GM23338 (cell line): ENCODE measurements around the gene SSH2. TPM values are rescaled to one million over a fixed set of nuclear protein-coding genes. Genes with fewer than 3 reads are reported as not detected.
"Not testable (repeated sequence)": the region's sequence is repeated elsewhere in the genome, so short reads cannot be mapped to it uniquely, and the experiment has no call there.

Source experiments
- ATAC-seq: fragments of 200-7000 bp; cut with Tn5 transposase; 3 replicates; pipeline ENCODE4 v1.9.1; 2020
- DNase-seq: peaks from one replicate; pipeline ENCODE4 v3.0.0-alpha.2; 2015; ENCODE audit warnings: low spot score
- H2AFZ ChIP-seq: fragments of 200-600 bp; sonication (generic); 2 replicates; pipeline ENCODE4 v1.8.0; 2016; ENCODE audit warnings: antibody characterized with exemption, mild to moderate bottlenecking, moderate library complexity
- H3F3A ChIP-seq: fragments of 200-600 bp; sonication (generic); replicated peaks from 2 replicates; pipeline ENCODE4 v1.8.0; 2017; ENCODE audit warnings: antibody characterized with exemption, mixed run types, low read depth
- H3K27ac ChIP-seq: fragments of 200-600 bp; sonication (generic); 2 replicates; pipeline ENCODE4 v1.6.1; 2016; ENCODE audit warnings: low read depth
- H3K27me3 ChIP-seq: fragments of 200-600 bp; sonication (generic); 2 replicates; pipeline ENCODE4 v1.8.0; 2016; ENCODE audit warnings: mild to moderate bottlenecking, mixed run types, moderate library complexity; ENCODE audit not compliant: insufficient read depth
- H3K36me3 ChIP-seq: fragments of 200-600 bp; sonication (generic); 2 replicates; pipeline ENCODE4 v1.8.0; 2016; ENCODE audit warnings: mild to moderate bottlenecking; ENCODE audit not compliant: insufficient read depth
- H3K4me1 ChIP-seq: fragments of 200-600 bp; sonication (generic); 2 replicates; pipeline ENCODE4 v1.8.0; 2016; ENCODE audit warnings: mild to moderate bottlenecking, moderate library complexity; ENCODE audit not compliant: insufficient read depth
- H3K4me2 ChIP-seq: fragments of 200-600 bp; sonication (generic); 2 replicates; pipeline ENCODE4 v1.7.1; 2017; ENCODE audit warnings: mixed run types
- H3K4me3 ChIP-seq: fragments of 200-600 bp; sonication (generic); 2 replicates; pipeline ENCODE4 v1.6.1; 2016; ENCODE audit warnings: mixed run types
- H3K79me2 ChIP-seq: fragments of 200-600 bp; sonication (generic); replicated peaks from 2 replicates; pipeline ENCODE4 v1.8.0; 2017; ENCODE audit warnings: mild to moderate bottlenecking; ENCODE audit not compliant: insufficient read depth
- H3K9me2 ChIP-seq: fragments of 200-600 bp; sonication (generic); 2 replicates; pipeline ENCODE4 v1.8.0; 2017; ENCODE audit not compliant: insufficient read depth
- H4K20me1 ChIP-seq: fragments of 200-600 bp; sonication (generic); replicated peaks from 2 replicates; pipeline ENCODE4 v1.8.0; 2017; ENCODE audit warnings: mild to moderate bottlenecking; ENCODE audit not compliant: insufficient read depth
- H3K27ac Mint-ChIP-seq: 2 replicates; pipeline ENCODE4 v1.8.0; 2020; ENCODE audit warnings: inconsistent platforms, mild to moderate bottlenecking, moderate library complexity, mixed read lengths
- H3K27me3 Mint-ChIP-seq: 3 replicates; pipeline ENCODE4 v1.8.0; 2022; ENCODE audit warnings: low read depth, mild to moderate bottlenecking, moderate library complexity, mixed read lengths, inconsistent platforms; ENCODE audit not compliant: insufficient read depth, poor library complexity
- H3K36me3 Mint-ChIP-seq: 3 replicates; pipeline ENCODE4 v1.8.0; 2021; ENCODE audit warnings: low read depth, mild to moderate bottlenecking, inconsistent platforms, moderate library complexity, mixed read lengths
- H3K4me1 Mint-ChIP-seq: 3 replicates; pipeline ENCODE4 v1.8.0; 2020; ENCODE audit warnings: mild to moderate bottlenecking, inconsistent platforms, mixed read lengths
- H3K4me3 Mint-ChIP-seq: 3 replicates; pipeline ENCODE4 v1.8.0; 2021; ENCODE audit warnings: moderate library complexity, mild to moderate bottlenecking, inconsistent platforms, mixed read lengths
- H3K9me3 Mint-ChIP-seq: 3 replicates; pipeline ENCODE4 v1.8.0; 2020; ENCODE audit warnings: moderate library complexity, mild to moderate bottlenecking, inconsistent platforms, mixed read lengths
- CREB1 ChIP-seq: fragments of 250-450 bp; sonication (Bioruptor Pico); IDR thresholded peaks from 2 replicates; pipeline ENCODE4 v1.5.0; 2020; ENCODE audit warnings: low read depth, mild to moderate bottlenecking, moderate library complexity
- CTCF ChIP-seq, 2 experiments: fragments of 200-600 bp in 1 of 2; sonication (generic) in 1 of 2; conservative IDR thresholded peaks; 2 replicates each; pipeline versions ENCODE4 v1.5.1 to v1.6.1; 2016 to 2017; ENCODE audit warnings: antibody characterized with exemption in 2 of 2, low read depth in 2 of 2, mild to moderate bottlenecking in 2 of 2, moderate library complexity in 1 of 2
- EZH2 ChIP-seq: fragments of 200-600 bp; sonication (generic); IDR thresholded peaks from one replicate; pipeline ENCODE4 v1.8.0; 2017; ENCODE audit warnings: antibody characterized with exemption, mild to moderate bottlenecking, low read depth; ENCODE audit not compliant: unreplicated experiment
- EZH2phosphoT487 ChIP-seq: fragments of 200-600 bp; sonication (generic); IDR thresholded peaks from one replicate; pipeline ENCODE4 v1.8.1; 2018; ENCODE audit warnings: antibody characterized with exemption; ENCODE audit not compliant: unreplicated experiment
- STAT1 ChIP-seq: IDR thresholded peaks from one replicate; pipeline ENCODE4 v1.6.1; 2016; ENCODE audit warnings: antibody characterized with exemption; ENCODE audit not compliant: unreplicated experiment
- ZNF331 ChIP-seq: fragments of 250-450 bp; sonication (Bioruptor Pico); IDR thresholded peaks from 2 replicates; pipeline ENCODE4 v1.5.0; 2020; ENCODE audit warnings: low read depth, mild to moderate bottlenecking, moderate library complexity
- ZNF462 ChIP-seq: fragments of 250-450 bp; sonication (Bioruptor Pico); IDR thresholded peaks from 2 replicates; pipeline ENCODE4 v1.5.0; 2020; ENCODE audit warnings: mild to moderate bottlenecking, moderate library complexity
- polyA plus RNA-seq: library from polyadenylated mRNA; unstranded; fragments of >200 nt; fragmentation: Nextera tagmentation; extraction: Ambion mirVana; gene quantifications from 2 replicates; pipeline ENCODE4 v1.2.1, GENCODE V29; 2016
- total RNA-seq: library from RNA; depleted of rRNA; stranded (reverse); fragments of >200 nt; shearing (Covaris generic); gene quantifications from 2 replicates; pipeline ENCODE4 v1.2.3, GENCODE V29; 2014

The SSH2 gene
- total and polyA plus RNA-seq, 2 experiments from 2014 or later, result 9.9 to 12.1 TPM

DNA sequence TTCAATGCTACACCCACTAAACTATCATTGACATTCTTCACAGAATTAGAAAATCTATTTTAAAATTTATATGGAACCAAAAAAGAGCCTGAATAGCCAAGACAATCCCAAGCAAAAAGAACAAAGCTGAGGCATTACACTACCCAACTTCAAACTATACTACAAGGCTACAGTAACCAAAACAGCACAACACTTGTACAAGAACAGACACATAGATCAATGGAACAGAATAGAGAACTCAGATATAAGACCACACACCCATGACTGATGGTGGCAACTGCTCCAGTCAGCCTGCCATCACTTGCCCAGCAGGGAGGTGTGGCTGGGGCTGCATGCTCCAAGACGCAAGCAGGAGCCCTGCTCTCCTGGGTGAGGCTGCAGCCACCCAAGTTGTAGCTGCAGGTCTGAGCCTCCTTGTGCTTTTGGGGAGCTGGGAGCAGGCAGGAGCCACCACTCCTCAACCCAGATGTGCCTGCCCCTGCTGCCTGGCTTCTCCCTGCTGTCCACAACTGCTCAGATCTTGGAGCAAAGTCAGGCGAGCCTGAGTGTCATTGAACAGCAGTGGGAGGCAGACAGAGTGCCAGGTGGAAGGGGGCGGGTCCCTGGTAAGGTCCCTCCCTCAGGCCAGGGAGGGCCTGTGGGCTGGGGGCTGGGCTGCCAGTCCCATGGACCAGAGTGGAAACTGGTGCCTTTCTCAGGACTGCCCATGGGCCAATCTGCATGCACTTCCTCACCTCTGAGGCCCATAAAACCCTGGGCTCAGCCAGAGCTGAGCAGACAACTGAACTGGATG lies 24.7 kb downstream of the SSH2 start (continued):
- TF ChIP-seq ZNF462 (CRISPR knock-in tag), result no peak
- no peak for TF ChIP-seq EZH2phosphoT487
- no peak for TF ChIP-seq CREB1 (CRISPR knock-in tag)
- TF ChIP-seq ZNF331 (CRISPR knock-in tag), result no peak
- TF ChIP-seq CTCF (conservative IDR thresholded peaks at IDR 0.05; ENCODE audit: low read depth in 2 of 2), result no peak
- TF ChIP-seq EZH2, result no peak

GRCh38 chr17:29903471-29903870 lies 26.6 kb downstream of the SSH2 start:
- Mint-ChIP-seq H3K27ac (no peak overlapping the region), H3K36me3 (peaks cover 19% of the 10 kb centered on the region), H3K27me3 (no peaks in the 10 kb centered on the region), H3K9me3 (peaks cover 25% of the 10 kb centered on the region), H3K4me1 (no peaks in the 10 kb centered on the region), H3K4me3 (no peak overlapping the region)
- Histone ChIP-seq H3K27me3 (no peaks in the 10 kb centered on the region), H3K4me2 (no peak overlapping the region), H3F3A (no peaks in the 10 kb centered on the region), H3K9me2 (no peaks in the 10 kb centered on the region), H3K79me2 (peaks cover 12% of the 10 kb centered on the region; the same call in 1 of the 2 replicates), H3K36me3 (no peaks in the 10 kb centered on the region), H3K4me1 (no peaks in the 10 kb centered on the region), H2AFZ (no peak overlapping the region), H3K27ac (no peak overlapping the region), H4K20me1 (no peaks in the 10 kb centered on the region), H3K4me3 (no peak overlapping the region)
- DNase-seq, result no peak
- no peak for ATAC-seq
- no peak for TF ChIP-seq EZH2phosphoT487
- TF ChIP-seq EZH2, result no peak
- TF ChIP-seq CREB1 (CRISPR knock-in tag), result no peak
- TF ChIP-seq ZNF331 (CRISPR knock-in tag), result no peak
- no peak for TF ChIP-seq STAT1

DNA sequence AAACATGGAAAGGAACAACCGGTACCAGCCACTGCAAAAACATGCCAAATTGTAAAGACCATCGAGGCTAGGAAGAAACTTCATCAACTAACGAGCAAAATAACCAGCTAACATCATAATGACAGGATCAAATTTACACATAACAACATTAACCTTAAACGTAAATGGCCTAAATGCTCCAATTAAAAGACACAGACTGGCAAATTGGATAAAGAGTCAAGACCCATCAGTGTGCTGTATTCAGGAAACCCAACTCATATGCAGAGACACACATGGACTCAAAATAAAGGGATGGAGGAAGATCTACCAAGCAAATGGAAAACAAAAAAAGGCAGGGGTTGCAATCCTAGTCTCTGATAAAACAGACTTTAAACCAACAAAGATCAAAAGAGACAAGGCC lies 32.9 kb downstream of the SSH2 start:
- H3K27ac Mint-ChIP-seq, H3K9me3 Mint-ChIP-seq, H3K27me3 Mint-ChIP-seq, H3K36me3 ChIP-seq, H3K4me2 ChIP-seq, H3K4me3 ChIP-seq, H3K27me3 ChIP-seq, H3K4me3 Mint-ChIP-seq, DNase-seq, H3K9me2 ChIP-seq, H3K4me1 Mint-ChIP-seq, H3K27ac ChIP-seq, H2AFZ ChIP-seq, H3K4me1 ChIP-seq, H4K20me1 ChIP-seq, H3F3A ChIP-seq, H3K79me2 ChIP-seq, H3K36me3 Mint-ChIP-seq, ATAC-seq: not testable (repeated sequence)
